Thyroid gland (tissue), 4 donors: ENCODE results near the gene ULK2.

Source experiments
- CTCF ChIP-seq, 6 experiments: fragments of 200-600 bp in 3 of 6; fragments of 450-650 bp in 3 of 6; sonication (generic) in 3 of 6; IDR thresholded peaks; one replicate each; pipeline ENCODE4 v1.5.1; 2016 to 2019; ENCODE audit warnings: antibody characterized with exemption in 6 of 6, mild to moderate bottlenecking in 2 of 6, inconsistent platforms in 1 of 6, moderate library complexity in 1 of 6
- POLR2A ChIP-seq, 2 donors: fragments of 450-650 bp; IDR thresholded peaks; one replicate each; pipeline ENCODE4 v1.6.1; 2017; ENCODE audit warnings: antibody characterized with exemption in 2 of 2, mild to moderate bottlenecking in 2 of 2, moderate library complexity in 1 of 2

- no peak for TF ChIP-seq CTCF (IDR thresholded peaks at IDR 0.05)
- TF ChIP-seq POLR2A (IDR thresholded peaks at IDR 0.05): no peak
These were observed 129.0 kb downstream of the ULK2 start for GRCh38 chr17:19738757-19739156.
